Breast epithelium (tissue), 3 donors: ENCODE measurements around the gene WDR81.

ENCODE experiments used
- CTCF ChIP-seq, 3 donors: fragments of 450-650 bp; IDR thresholded peaks; one replicate each; pipeline ENCODE4 v1.5.1; 2016 to 2017; ENCODE audit warnings: antibody characterized with exemption in 3 of 3, mild to moderate bottlenecking in 3 of 3, moderate library complexity in 3 of 3
- POLR2A ChIP-seq: fragments of 450-650 bp; IDR thresholded peaks from one replicate; pipeline ENCODE4 v1.6.1; 2016; ENCODE audit warnings: antibody characterized with exemption, mild to moderate bottlenecking, moderate library complexity
- POLR2AphosphoS5 ChIP-seq, 3 donors: sonication (generic); formaldehyde crosslinking; IDR thresholded peaks; one replicate each; pipeline ENCODE4 v1.6.1; 2017; ENCODE audit warnings: antibody characterized with exemption in 3 of 3

GRCh38 chr17:1779571-1780131 is 55.1 kb downstream of the WDR81 start:
- TF ChIP-seq POLR2A: no peak
- TF ChIP-seq CTCF (IDR thresholded peaks at IDR 0.05): no peak
- peak in 1 of 3 donors; percentile 60 for TF ChIP-seq POLR2AphosphoS5 (IDR thresholded peaks at IDR 0.05)
